ENCODE measurements around the gene PRRG2. TPM values are rescaled to one million over a fixed set of nuclear protein-coding genes. Genes with fewer than 3 reads are reported as not detected.

PRRG2 gene
- total RNA-seq, 1 experiment from 2014 or later, result 3.3 TPM

DNA sequence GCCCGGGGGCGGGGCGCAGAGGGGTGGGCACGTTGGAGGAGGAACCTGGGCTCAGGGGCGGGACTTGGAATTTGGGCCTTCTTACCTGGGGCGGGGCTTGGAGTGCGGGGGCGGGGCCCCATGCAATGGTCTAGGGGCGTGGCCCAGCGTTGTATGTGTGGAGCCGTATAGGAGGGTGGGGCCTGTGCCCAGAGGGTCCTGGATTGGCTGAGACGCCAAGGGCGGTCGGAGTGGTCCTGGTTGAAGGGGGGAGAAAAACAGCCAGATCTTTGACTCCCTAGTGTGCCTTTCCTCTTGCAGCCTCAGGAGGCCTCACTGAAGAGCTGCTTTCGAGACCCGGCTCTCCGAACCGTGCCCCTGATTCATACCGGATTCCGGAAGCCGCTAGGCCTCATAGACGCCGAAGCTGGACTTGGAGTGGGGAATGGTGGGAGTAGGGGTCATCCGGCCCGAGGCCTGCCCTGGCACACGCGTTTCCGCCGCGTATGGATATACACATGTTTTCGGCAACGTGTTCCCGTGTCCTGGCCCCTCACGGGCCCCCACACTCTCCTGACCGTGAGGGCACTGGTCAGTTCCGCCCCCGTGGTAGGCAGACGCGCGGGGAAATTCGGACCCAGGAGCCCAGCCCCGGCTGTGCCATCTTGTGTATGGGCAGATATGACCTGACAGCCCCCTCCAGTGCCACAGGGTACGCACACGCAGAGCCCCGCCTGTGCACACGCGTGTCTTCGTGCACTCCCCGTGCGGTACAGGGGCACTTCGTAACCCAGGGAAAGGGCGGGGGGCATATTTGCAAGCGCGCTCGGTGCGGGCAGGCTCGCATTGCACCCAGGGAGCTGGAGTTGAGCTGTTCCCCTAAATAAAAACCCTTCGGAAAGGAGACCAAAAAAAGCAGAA, 9.2 kb downstream of the PRRG2 start:
- no peak overlapping the region for H4K5ac ChIP-seq (ENCODE audit: insufficient read length, low read depth, low read length)
- H2AK5ac ChIP-seq (ENCODE audit: insufficient read length, low read length), result no peak overlapping the region
- no CpG with 5 or more reads among the region's 58 CpGs for WGBS (ENCODE audit: extremely low coverage, insufficient read length, low lambda C conversion rate)
- peaks cover 11 to 28% of the 10 kb centered on the region in 2 experiments for H3K4me1 Mint-ChIP-seq
- no peaks in the 10 kb centered on the region for H3K27me3 Mint-ChIP-seq (ENCODE audit: low read depth)
- no peak overlapping the region for H2BK120ac ChIP-seq (ENCODE audit: low read depth, low read length, poor library complexity, severe bottlenecking)
- H3K9me3 Mint-ChIP-seq, result no peaks in the 10 kb centered on the region; a peak in 2 of 5 replicates
- H2BK15ac ChIP-seq (ENCODE audit: low read depth, low read length), result 0 out of 2 replicates have a peak overlapping the region, but pooled peaks have one; percentile 84
- peaks cover 14% of the 10 kb centered on the region for H3K23me2 ChIP-seq (ENCODE audit: insufficient read length, low read depth, low read length, poor library complexity, severe bottlenecking)
- DNase-seq, result peak; percentile 99
- TF ChIP-seq, protein P1, sequence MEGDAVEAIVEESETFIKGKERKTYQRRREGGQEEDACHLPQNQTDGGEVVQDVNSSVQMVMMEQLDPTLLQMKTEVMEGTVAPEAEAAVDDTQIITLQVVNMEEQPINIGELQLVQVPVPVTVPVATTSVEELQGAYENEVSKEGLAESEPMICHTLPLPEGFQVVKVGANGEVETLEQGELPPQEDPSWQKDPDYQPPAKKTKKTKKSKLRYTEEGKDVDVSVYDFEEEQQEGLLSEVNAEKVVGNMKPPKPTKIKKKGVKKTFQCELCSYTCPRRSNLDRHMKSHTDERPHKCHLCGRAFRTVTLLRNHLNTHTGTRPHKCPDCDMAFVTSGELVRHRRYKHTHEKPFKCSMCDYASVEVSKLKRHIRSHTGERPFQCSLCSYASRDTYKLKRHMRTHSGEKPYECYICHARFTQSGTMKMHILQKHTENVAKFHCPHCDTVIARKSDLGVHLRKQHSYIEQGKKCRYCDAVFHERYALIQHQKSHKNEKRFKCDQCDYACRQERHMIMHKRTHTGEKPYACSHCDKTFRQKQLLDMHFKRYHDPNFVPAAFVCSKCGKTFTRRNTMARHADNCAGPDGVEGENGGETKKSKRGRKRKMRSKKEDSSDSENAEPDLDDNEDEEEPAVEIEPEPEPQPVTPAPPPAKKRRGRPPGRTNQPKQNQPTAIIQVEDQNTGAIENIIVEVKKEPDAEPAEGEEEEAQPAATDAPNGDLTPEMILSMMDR (conservative IDR thresholded peaks at IDR 0.05), result no peak
- H4K91ac ChIP-seq (ENCODE audit: insufficient read length, low read depth, low read length), result no peak overlapping the region
- no peak overlapping the region for H3K23ac ChIP-seq (ENCODE audit: insufficient read length, low read depth, low read length)
- peak overlapping the region; percentile 88 for H3K14ac ChIP-seq (ENCODE audit: insufficient read depth, low read length)
- H3K27ac ChIP-seq (ENCODE audit: insufficient read length, low read depth, low read length), result peak overlapping the region; percentile 90
- H3K9ac ChIP-seq (ENCODE audit: extremely low read depth, insufficient read length, low read length), result peak overlapping the region; percentile 90
- H3K27ac Mint-ChIP-seq, result peak overlapping the region; percentile 96 to 98 (median 96)
- H3K36me3 Mint-ChIP-seq (ENCODE audit: insufficient read depth in 1 of 3, low read depth in 3 of 3), result peaks cover 13 to 16% (median 14%) of the 10 kb centered on the region in 3 experiments; a peak in 6 of 7 replicates
- peak overlapping the region; percentile 79 to 94 for H3K4me3 Mint-ChIP-seq
- no peak overlapping the region for H4K8ac ChIP-seq (replicated peaks; ENCODE audit: insufficient read length, low read depth, low read length)
- H3K56ac ChIP-seq (ENCODE audit: insufficient read length, low read depth, low read length), result no peak overlapping the region
- H2AFZ ChIP-seq (ENCODE audit: low read length), result no peak overlapping the region
- peaks cover 8% of the 10 kb centered on the region for H3K79me1 ChIP-seq (ENCODE audit: insufficient read depth, low read depth, low read length, poor library complexity, severe bottlenecking)
- H3K4ac ChIP-seq (ENCODE audit: low read depth, low read length), result no peak overlapping the region
- no peaks in the 10 kb centered on the region; the same call in 1 of the 2 replicates for H3K4me1 ChIP-seq (ENCODE audit: insufficient read depth, low read length)
- H3K79me2 ChIP-seq (ENCODE audit: insufficient read depth, low read length), result peaks cover 5% of the 10 kb centered on the region; the same call in 1 of the 2 replicates
- no peak overlapping the region for H3T11ph ChIP-seq (ENCODE audit: low read length)
- no peaks in the 10 kb centered on the region for H4K20me1 ChIP-seq (ENCODE audit: control insufficient read depth, insufficient read depth, insufficient read length)
- H3K9me3 ChIP-seq (ENCODE audit: control insufficient read depth, low read depth, low read length), result no peaks in the 10 kb centered on the region
- peak overlapping the region; percentile 100 for H3K4me2 ChIP-seq (ENCODE audit: insufficient read depth, insufficient read length, low read length)
- no peak overlapping the region for H2BK12ac ChIP-seq (ENCODE audit: insufficient read length, low read depth, low read length)
- H2BK5ac ChIP-seq (ENCODE audit: insufficient read length, low read length), result peak overlapping the region; percentile 88
- no peaks in the 10 kb centered on the region for H3K27me3 ChIP-seq (ENCODE audit: insufficient read depth, low read length)
- H3K18ac ChIP-seq (ENCODE audit: insufficient read length, low read depth, low read length), result peak overlapping the region; percentile 56
- no peak overlapping the region for H2BK20ac ChIP-seq (ENCODE audit: low read depth, low read length, poor library complexity, severe bottlenecking)

Data from H9 (cell line).